A673 (cell line): ENCODE results near the gene DHDDS.

Experiments
- CTCF ChIP-seq: fragments of 300-800, 200-600 bp; sonication (generic); conservative IDR thresholded peaks from 2 replicates; pipeline ENCODE4 v1.5.1; 2017; ENCODE audit warnings: low read depth, mild to moderate bottlenecking, antibody characterized with exemption, low read length, moderate library complexity, mixed read lengths
- EZH2 ChIP-seq: fragments of 200-600 bp; sonication (generic); IDR thresholded peaks from 2 replicates; pipeline ENCODE4 v1.6.1; 2017; ENCODE audit warnings: borderline replicate concordance, low read depth, mild to moderate bottlenecking, mixed read lengths, antibody characterized with exemption, low read length; ENCODE audit not compliant: poor library complexity, severe bottlenecking

GRCh38 chr1:26438041-26438440, 5.9 kb downstream of the DHDDS start:
- TF ChIP-seq CTCF: no peak
- no peak for TF ChIP-seq EZH2
